Activated CD4-positive, alpha-beta T cell treated with anti-CD3 and anti-CD28 coated beads for 4 hours (primary cell): ENCODE measurements around the gene GANAB.
A peak's percentile ranks its signal among the peaks of the same experiment; 100 is the strongest.
"Not testable (repeated sequence)": the region's sequence is repeated elsewhere in the genome, so short reads cannot be mapped to it uniquely, and the experiment has no call there.

Experiments
- DNase-seq, 2 donors: peaks; one replicate each; pipeline ENCODE4 v3.0.0-alpha.2; 2020

GANAB gene

DNA sequence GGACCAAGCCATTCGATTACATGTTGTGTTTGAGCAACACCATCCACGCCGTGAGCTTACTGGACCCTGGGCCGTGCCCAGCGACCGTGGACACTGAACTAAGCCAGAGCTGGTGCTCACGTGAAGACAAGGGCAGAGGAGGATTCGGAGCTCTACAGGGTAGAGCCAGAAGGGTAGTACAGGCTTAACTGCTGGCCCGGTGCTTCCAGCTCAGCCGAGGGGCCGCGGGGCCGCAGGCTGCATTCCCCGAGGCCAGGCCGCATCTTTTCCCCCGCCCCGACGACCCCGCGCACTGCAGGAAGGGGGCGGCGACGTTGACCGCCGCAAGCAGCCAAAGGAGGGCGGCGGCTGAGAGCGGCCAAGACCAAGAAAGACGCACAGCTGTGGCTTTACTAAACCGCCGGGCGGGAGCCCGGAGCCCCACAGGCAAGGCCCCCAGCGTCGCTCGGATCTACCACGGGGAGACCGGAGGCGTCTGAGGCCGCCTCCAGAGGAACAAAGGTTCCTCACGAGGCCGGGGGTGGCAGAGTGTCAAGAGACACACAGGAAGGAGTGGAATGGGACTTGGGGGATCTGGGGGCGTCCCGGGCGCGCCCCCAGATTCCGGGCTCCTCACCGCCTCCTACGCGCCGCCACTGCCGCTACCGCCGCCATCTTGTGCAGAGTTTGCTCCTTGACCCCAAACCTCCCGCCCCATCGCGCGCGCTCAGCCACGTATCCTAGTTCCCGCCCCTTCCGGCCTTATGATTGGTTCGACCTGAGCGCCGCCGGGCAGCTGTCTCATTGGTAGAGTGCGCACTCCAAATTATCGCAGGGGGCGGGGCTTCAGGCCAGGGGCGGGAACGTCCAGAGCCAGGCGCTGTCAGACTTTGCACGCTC lies at the start of gene GANAB:
TSS of gene GANAB (minus strand) at position 668 of the 879 bp plus-strand sequence. CDS start at position 654, 14 bp downstream.
- peak; percentile 99 to 100 for DNase-seq

DNA sequence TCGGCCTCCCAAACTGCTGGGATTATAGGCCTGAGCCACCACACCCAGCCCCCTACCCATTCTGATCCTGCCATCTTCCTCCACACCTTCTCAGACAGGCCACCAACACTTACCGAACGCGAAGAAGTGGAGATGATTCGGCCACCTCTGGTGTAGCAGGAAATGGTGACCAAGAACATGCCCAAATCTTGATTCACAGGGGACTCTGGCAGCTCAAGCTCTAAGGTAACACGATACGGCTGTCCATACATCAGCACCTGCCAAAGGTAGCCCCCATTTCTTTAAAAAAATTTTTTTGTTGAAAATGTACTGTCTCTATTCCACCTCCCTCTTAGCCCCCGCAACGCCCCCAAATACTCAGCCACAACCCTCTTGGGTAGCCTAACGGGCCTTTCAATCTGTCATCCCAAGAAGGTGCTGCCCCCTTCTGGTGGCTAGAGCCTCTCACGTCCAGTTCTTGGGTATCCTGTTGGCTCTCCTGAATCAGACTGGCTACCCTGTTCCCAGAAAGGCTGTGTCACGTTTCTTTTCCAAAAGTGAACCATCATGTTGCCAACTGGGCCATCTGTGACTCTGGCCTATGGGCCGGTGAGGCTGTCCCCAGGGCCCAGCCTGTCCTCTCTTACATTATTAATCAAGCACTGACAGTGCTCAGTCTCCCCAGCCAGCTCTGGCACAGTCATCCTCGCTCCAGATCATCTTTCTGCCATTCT lies 48.2 kb upstream of the GANAB start:
- DNase-seq: peak; percentile 80 to 81

DNA sequence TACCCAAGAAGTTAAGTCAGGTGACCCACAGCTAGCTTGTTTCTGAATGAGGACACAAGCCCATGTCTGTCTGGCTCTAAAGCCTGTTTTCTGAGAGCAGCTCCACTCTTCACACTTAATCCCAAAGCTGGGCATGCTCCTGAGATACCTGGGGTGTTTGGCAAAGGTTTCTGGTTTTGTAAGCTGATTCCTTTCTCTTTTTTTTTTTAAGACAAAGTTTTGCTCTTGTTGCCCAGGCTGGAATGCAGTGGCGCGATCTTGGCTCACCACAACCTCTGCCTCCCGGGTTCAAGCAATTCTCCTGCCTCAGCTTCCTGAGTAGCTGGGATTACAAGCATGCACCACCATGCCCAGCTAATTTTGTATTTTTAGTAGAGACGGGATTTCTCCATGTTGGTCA lies 47.2 kb upstream of the GANAB start:
- not testable (repeated sequence) for DNase-seq

- no peak for DNase-seq
These were observed 43.2 kb upstream of the GANAB start, which contains the start of gene LRRN4CL for GRCh38 chr11:62689421-62690183. LRRN4CL (minus strand) TSS chr11:62689530; CDS start chr11:62688508, 1,022 bp downstream.

DNA sequence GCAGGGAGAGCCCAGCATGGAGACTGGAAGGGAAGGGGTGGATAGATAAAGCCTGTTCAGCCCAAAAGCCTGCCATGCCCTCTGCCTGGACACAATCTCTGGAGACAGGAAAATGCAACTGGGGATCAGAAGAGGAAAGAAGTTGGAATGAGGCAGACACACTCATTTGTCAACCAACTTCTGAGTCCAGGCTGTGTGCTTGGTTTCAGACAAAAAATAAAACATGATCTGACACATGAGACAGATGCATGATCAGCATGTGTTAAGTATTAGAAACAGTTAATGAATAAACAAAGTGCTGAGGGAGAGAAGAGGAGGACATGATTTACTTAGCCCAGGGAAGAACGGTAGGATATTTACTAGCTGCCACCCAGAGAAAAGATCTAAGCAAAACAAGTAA lies 42.1 kb upstream of the GANAB start:
- no peak for DNase-seq

- DNase-seq: no peak
These were observed 41.3 kb upstream of the GANAB start for GRCh38 chr11:62687508-62688396.

DNA sequence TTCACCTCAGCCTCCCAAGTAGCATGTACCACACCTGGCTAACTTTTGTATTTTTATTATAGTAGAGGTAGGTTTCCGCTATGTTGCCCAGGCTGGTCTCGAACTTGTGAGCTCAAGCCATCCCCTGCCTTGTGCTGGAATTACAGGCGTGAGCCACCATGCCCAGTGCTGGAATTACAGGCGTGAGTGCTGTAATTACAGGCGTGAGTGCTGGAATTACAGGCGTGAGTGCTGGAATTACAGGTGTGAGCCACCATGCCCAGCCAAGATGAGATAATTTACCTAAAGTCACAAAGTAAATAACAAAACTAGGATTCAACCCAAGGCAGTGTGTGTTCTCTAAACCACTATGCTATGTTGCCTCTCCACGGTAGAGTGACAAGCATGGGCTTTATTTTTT lies 36.1 kb upstream of the GANAB start:
- no peak for DNase-seq

DNA sequence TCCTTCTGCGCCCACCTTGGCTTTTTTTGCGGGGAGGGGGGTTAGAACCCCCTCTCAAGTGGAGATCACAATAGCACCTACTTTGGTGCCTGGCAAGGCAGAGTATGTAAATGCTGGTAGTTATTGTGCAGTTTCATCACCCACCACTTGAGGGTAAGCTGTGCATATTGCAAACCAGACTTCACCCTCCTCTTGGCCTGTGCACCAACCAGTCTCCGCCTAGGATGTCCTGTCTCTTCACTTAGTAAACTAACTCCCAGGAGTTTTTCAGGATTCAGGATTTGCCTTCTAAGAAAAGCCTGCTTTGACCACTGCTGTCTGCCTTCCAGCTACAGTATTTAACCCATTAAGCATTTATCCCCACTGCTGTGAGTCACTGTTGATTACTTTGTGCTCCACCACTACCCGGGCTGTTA lies 34.4 kb upstream of the GANAB start:
- peak; percentile 26 to 31 for DNase-seq

DNA sequence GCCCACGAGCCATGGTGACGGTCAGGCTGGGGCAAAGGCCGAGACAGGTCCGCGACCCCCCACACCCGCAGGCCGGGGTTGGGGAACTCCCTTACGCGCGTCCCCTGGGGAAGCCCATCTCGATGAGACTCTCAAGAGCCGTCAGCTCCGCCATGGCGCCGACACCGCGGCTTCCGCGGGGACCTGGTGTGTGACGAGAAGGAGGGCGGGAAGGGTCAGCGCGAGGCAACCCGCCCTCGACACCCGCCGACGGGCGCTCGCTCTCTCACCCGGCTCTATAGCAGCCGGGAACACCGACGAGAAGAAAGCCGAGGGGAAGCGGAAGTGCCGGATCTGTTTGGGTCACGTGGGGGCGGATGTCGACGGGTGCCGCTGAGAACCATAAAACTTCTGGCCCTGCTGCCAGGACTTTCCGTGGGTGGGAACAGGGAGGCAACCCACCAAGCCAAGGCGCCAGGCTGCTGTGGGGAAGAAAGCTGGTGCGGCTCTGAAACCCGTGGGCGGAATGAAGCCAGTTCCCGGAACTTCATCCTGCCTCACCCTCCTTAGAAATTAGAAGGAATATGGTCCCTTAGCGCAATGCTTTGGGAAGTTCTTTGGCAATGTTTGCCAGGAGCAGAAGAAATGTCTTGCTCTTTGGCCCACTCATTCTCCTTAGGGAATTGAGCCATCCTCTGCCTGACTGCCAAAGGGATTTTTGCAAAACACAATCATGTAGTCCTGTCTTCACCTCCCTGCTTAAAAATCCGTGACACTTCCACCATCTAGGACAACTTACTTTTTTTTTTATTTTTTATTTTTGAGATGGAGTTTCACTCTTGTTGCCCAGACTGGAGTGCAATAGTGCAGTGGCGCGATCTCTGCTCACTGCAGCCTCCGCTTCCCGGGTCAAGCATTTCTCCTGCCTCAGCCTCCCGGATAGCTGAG lies 32.6 kb upstream of the GANAB start, which contains the start of gene UBXN1:
TSS of gene UBXN1 (minus strand) at position 304 of the 927 bp plus-strand sequence. CDS start at position 154, 150 bp downstream.
- peak; percentile 82 to 85 for DNase-seq

DNA sequence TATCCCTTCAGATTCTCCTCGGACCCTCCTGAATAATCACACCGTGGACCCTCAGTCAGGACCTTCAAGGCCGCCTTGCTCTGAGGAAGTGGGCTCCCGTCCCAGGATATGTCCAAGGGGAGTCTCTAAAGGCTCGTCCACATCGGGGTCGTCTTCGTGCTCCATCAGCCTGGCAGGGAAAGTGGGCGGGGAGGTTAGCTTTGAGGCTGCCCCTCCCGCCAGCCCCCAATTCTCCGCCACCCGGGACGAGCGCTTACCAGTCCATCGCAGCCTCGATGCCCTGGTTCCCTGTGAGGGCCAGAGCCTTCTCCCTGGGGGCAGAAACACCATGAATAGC lies 32.0 kb upstream of the GANAB start:
- no peak for DNase-seq

- no peak for DNase-seq
These were observed 31.3 kb upstream of the GANAB start for GRCh38 chr11:62677714-62678113.

- no peak for DNase-seq
These were observed 30.7 kb upstream of the GANAB start for GRCh38 chr11:62677156-62677555.

DNA sequence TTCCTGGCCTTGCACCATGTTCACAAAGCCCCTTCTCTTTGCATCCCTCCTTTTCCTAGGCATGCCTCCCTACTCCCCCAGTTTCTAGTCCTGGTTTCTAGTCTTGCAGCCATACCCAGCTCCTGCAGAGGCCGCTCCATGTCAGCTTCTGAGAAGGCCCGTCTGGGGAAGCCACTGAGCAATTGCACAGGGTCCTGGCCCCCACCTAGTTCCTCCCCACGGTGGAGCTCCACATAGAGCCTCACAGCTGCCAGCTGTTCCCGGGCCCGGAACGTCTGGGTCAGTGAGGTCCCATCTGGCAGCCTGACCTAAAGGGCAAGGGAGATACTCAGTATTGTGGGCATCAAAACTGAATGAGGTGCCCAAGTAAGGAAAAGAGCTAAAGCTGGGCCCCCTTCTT lies 30.3 kb upstream of the GANAB start:
- DNase-seq: no peak

- not testable (repeated sequence) for DNase-seq
These were observed 29.0 kb upstream of the GANAB start for GRCh38 chr11:62675415-62675814.

DNA sequence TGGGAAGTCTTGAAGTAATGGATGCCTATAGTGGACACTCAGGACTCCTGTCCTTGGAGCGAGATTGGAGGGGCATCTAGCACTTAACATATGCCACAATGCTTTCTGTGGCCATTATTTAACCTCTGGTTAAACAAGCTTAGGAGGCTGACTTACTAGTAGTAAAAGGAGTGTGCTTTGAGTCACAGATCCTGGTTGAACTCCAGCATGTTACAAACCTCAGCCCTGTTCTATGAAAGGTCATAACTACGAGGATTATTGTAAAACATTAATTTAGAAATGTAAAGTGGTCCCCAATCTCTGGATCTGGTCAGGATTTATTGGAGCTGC lies 26.7 kb upstream of the GANAB start:
- no peak for DNase-seq

DNA sequence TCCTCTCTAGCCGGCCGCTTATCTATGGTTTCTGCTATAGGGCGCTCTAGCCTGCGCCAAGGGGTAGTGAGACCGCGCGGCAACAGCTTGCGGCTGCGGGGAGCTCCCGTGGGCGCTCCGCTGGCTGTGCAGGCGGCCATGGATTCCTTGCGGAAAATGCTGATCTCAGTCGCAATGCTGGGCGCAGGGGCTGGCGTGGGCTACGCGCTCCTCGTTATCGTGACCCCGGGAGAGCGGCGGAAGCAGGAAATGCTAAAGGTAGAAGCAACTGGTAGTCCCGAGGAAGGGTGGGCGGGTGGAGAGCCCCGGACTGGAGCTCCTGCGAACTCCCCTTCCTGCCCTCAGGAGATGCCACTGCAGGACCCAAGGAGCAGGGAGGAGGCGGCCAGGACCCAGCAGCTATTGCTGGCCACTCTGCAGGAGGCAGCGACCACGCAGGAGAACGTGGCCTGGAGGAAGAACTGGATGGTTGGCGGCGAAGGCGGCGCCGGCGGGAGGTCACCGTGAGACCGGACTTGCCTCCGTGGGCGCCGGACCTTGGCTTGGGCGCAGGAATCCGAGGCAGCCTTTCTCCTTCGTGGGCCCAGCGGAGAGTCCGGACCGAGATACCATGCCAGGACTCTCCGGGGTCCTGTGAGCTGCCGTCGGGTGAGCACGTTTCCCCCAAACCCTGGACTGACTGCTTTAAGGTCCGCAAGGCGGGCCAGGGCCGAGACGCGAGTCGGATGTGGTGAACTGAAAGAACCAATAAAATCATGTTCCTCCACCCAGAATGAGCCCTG lies 25.4 kb upstream of the GANAB start, which contains the start of the genes LBHD1 and UQCC3:
TSS of gene LBHD1 (minus strand) at position 660 of the 782 bp plus-strand sequence. CDS start 2,236 bp downstream, outside the sequence.
TSS of gene UQCC3 (plus strand) at position 66 of the 782 bp plus-strand sequence. CDS start at position 139, 73 bp downstream.
- DNase-seq: peak; percentile 73 to 74

DNA sequence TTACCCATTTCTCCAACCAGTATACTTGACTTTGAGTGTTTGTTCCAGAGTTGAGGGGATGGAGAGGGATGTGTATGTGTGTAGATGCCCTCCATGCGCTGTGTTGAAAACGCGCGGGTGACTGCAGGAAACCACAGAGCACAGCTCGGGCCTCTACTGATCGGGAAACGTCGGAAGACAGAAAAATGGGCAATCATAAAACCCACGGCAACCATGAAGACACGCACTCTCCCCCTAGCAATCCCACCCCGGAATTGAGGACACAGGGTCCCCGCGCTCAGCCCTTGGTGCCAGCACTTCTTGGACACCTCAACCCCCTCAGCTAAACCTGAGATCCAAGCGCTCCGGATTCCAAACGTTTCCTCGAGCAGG lies 24.8 kb upstream of the GANAB start:
- peak in 1 of 2 donors; percentile 24 for DNase-seq

DNA sequence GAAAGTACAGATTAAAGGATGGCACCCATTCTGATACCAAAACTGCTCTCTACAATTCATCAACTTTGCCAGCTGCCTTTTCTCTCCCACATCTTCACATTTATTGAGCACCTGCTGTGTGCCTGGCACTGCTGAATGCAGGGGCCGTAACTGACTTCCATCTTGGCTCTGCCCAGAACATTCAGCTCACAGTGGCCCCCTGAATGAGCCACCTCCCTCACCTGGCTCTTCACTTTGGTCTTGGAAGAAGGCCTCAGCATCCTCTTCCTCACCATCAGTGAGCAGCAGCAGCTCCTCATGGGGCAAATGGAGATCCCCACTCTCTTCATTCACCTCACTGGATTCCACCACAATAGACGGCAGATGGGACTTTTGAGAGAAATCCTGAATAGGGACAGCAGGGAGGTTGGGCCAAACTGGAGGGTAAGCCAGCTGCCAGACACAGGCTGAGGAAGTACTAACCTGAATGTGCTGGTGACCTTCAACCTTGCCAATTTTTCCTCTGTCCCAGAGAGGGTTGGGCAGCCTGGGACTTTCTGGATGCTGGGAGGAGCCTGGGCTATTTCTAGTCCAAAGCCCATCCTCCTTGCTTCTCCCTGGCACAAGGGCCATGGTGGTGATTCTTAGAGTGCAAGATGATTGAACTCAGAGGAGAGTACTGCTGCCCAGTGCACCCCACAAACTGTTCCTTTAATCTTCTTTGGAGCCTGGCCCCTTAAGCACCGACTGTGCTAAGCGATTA lies 23.2 kb upstream of the GANAB start:
- no peak for DNase-seq

DNA sequence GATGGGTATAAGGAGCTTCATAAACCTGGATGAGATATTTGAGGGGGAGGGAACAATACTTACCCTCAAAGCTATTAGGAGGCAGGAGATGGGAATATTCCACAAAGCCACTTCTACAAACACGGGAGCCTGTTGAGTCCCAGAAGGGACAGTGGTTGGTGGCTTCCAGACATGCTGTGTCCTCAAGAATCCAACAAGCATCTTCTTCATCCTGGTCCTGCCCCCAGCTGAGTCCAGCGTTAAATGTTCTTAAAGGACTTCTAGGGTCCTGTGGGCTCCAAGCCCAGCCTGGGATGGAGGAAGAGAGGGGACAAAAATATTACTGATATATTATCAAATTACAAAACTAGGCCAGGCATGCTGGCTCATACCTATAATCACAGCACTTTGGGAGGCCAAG lies 21.0 kb upstream of the GANAB start:
- DNase-seq: no peak
